HEK293T (cell line): ENCODE data around the gene TBL1XR1.

Experiments
- ARNT ChIP-seq: fragments of 450-650 bp; IDR thresholded peaks from 2 replicates; pipeline ENCODE4 v1.6.1; 2017; ENCODE audit warnings: mild to moderate bottlenecking
- BHLHE40 ChIP-seq: fragments of 450-650 bp; IDR thresholded peaks from 2 replicates; pipeline ENCODE4 v1.6.1; 2016; ENCODE audit warnings: mild to moderate bottlenecking, moderate library complexity, borderline replicate concordance
- ELF4 ChIP-seq: fragments of 450-650 bp; IDR thresholded peaks from 2 replicates; pipeline ENCODE4 v1.6.1; 2017; ENCODE audit warnings: antibody characterized with exemption
- FOXA1 ChIP-seq: fragments of 450-650 bp; IDR thresholded peaks from 2 replicates; pipeline ENCODE4 v1.6.1; 2016; ENCODE audit warnings: mild to moderate bottlenecking
- FOXK2 ChIP-seq: fragments of 450-650 bp; IDR thresholded peaks from 2 replicates; pipeline ENCODE4 v1.6.1; 2016; ENCODE audit warnings: mild to moderate bottlenecking
- HDGF ChIP-seq: fragments of 450-650 bp; IDR thresholded peaks from 2 replicates; pipeline ENCODE4 v1.6.1; 2017; ENCODE audit warnings: antibody characterized with exemption, borderline replicate concordance
- L3MBTL2 ChIP-seq: fragments of 450-650 bp; conservative IDR thresholded peaks from 2 replicates; pipeline ENCODE4 v1.6.1; 2016; ENCODE audit warnings: mild to moderate bottlenecking
- SP1 ChIP-seq: fragments of 450-650 bp; IDR thresholded peaks from 2 replicates; pipeline ENCODE4 v1.6.1; 2017
- TARDBP ChIP-seq: fragments of 450-650 bp; IDR thresholded peaks from 2 replicates; pipeline ENCODE4 v1.6.1; 2016

- TF ChIP-seq BHLHE40 (no peak), FOXK2 (no peak), HDGF (no peak), SP1 (no peak), ARNT (no peak), TARDBP (no peak), ELF4 (no peak), L3MBTL2 (no peak), FOXA1 (no peak)
These were observed 19.5 kb downstream of the TBL1XR1 start for GRCh38 chr3:177177749-177178221.
